IPS-18c (cell line): Measurements from ENCODE around the gene TMEM201.

Source experiments
- H3K4me3 ChIP-seq: 2 replicates; pipeline ENCODE4 v1.7.0; 2013; ENCODE audit warnings: low read depth, mild to moderate bottlenecking, low read length, moderate library complexity; ENCODE audit not compliant: insufficient read depth
- H3K9me3 ChIP-seq: one replicate; pipeline ENCODE4 v1.6.1; 2013; ENCODE audit warnings: mild to moderate bottlenecking, low read length, moderate library complexity; ENCODE audit not compliant: control insufficient read depth, insufficient read depth

The TMEM201 gene

GRCh38 chr1:9654051-9654833 lies 65.5 kb downstream of the TMEM201 start:
- Histone ChIP-seq H3K9me3 (no peaks in the 10 kb centered on the region), H3K4me3 (no peak overlapping the region)

GRCh38 chr1:9654834-9655723 lies 66.4 kb downstream of the TMEM201 start:
- Histone ChIP-seq H3K9me3 (no peaks in the 10 kb centered on the region), H3K4me3 (no peak overlapping the region)

- Histone ChIP-seq H3K4me3 (no peak overlapping the region), H3K9me3 (no peaks in the 10 kb centered on the region)
These were observed 67.1 kb downstream of the TMEM201 start for GRCh38 chr1:9655836-9656235.

- no peaks in the 10 kb centered on the region for H3K9me3 ChIP-seq
- no peak overlapping the region for H3K4me3 ChIP-seq
These were observed 68.9 kb downstream of the TMEM201 start for GRCh38 chr1:9657521-9658032.

- H3K4me3 ChIP-seq = no peak overlapping the region
- H3K9me3 ChIP-seq = no peaks in the 10 kb centered on the region
These were observed 69.5 kb downstream of the TMEM201 start for GRCh38 chr1:9658199-9658598.

GRCh38 chr1:9659328-9659727 lies 70.6 kb downstream of the TMEM201 start:
- H3K4me3 ChIP-seq = no peak overlapping the region
- H3K9me3 ChIP-seq = no peaks in the 10 kb centered on the region

- Histone ChIP-seq H3K9me3 (no peaks in the 10 kb centered on the region), H3K4me3 (no peak overlapping the region)
These were observed 74.5 kb downstream of the TMEM201 start for GRCh38 chr1:9663257-9663656.
